ENCODE results near the gene EAF1. TPM values are rescaled to one million over a fixed set of nuclear protein-coding genes. Genes with fewer than 3 reads are reported as not detected.

The EAF1 gene
- total RNA-seq, 6 experiments from 2014 or later: 13.9 to 17.2 (median 15.8) TPM

DNA sequence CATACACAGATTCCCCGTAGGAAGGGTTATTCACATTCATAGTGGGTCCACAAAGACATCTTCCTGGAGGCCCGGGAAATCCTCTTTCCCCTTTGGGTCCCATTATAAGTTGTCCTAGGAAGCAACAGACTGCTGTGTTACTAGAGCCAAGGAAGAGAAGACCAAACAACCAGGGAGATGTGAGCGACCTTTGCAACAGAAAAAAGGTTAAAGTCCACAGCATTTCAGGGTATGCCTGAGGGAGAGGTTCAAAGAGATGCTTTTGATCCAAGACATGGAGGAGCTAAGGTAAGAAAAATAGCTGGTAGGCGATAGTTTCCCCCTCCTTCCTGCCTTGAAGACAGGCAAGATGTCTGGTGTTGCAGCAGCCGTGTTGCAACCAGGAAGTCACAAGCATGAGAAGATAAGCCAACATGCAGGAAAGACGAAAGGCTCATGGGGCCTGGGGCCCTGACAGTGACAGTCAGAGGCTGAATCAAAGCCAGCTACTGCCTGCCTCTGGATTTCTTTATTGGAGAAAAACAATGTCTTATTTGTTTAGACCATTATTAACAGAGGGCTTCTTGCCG, 30.9 kb downstream of the EAF1 start:
- H3K9me3 Mint-ChIP-seq: no peaks in the 10 kb centered on the region
- H3K27ac Mint-ChIP-seq: no peak overlapping the region
- H3K4me3 Mint-ChIP-seq: no peak overlapping the region
- H3K27me3 Mint-ChIP-seq (ENCODE audit: insufficient read depth): peaks cover 13% of the 10 kb centered on the region
- DNase-seq: no peak
- H3K36me3 Mint-ChIP-seq (ENCODE audit: low read depth): no peaks in the 10 kb centered on the region
- H3K4me1 Mint-ChIP-seq (ENCODE audit: low read depth): no peaks in the 10 kb centered on the region
- TF ChIP-seq, protein P1, sequence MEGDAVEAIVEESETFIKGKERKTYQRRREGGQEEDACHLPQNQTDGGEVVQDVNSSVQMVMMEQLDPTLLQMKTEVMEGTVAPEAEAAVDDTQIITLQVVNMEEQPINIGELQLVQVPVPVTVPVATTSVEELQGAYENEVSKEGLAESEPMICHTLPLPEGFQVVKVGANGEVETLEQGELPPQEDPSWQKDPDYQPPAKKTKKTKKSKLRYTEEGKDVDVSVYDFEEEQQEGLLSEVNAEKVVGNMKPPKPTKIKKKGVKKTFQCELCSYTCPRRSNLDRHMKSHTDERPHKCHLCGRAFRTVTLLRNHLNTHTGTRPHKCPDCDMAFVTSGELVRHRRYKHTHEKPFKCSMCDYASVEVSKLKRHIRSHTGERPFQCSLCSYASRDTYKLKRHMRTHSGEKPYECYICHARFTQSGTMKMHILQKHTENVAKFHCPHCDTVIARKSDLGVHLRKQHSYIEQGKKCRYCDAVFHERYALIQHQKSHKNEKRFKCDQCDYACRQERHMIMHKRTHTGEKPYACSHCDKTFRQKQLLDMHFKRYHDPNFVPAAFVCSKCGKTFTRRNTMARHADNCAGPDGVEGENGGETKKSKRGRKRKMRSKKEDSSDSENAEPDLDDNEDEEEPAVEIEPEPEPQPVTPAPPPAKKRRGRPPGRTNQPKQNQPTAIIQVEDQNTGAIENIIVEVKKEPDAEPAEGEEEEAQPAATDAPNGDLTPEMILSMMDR (IDR thresholded peaks at IDR 0.05): no peak

DNA sequence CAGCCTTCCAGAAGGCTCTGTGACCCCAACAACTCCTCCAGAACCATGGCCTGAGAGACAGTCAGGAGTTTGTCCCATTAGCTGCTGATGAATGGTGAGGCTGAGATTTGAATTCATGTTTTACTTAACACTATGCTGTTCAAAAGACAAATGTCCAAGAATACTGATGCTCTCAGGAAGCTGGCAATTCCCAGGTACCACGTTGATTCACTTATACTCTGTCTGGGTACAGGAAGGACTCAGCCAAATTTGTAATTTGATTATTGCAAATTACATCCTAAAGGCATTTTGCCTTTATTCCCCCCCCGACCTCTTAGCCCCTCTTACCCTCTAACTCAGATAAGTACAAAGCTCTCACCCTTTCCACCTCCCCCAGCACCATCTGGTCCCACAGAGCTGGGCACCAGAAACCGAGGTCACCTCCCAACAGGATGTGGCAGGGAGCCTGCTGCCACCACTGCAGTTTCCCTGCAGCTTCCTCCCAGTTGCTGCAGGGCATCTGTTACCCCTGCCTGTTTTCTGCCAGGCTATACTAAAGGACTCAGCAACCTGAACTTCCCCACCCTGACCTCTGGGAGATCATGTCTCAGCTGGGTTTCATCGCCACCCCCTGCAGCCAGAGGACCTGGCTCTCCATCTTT, 33.6 kb downstream of the EAF1 start:
- Mint-ChIP-seq H3K4me3 (no peak overlapping the region), H3K27me3 (ENCODE audit: insufficient read depth) (peaks cover 13% of the 10 kb centered on the region), H3K9me3 (no peaks in the 10 kb centered on the region), H3K4me1 (ENCODE audit: low read depth) (no peaks in the 10 kb centered on the region), H3K27ac (no peak overlapping the region), H3K36me3 (ENCODE audit: low read depth) (no peaks in the 10 kb centered on the region)
- no peak for DNase-seq
- TF ChIP-seq, protein P1 (IDR thresholded peaks at IDR 0.05): no peak

DNA sequence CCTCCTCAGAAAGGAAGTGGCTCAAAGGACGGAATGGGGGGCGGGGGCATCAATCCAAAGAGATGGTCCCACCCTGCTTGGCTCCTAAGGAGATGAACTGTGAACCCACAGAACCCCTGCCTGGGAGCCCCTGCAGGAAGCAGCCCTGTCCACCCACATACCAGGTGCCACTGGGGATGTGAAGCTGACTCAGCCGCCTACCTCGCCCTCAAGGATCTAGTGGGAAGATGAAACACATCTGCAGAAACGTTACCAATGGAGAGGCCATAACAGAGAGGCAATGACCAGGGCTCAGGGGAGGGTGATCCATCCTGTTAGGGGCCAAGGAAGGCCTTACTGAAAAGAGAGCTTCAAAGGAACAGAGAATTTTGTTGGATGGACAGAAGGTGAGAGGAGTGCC, 35.1 kb downstream of the EAF1 start:
- no peaks in the 10 kb centered on the region for H3K4me1 Mint-ChIP-seq (ENCODE audit: low read depth)
- H3K27me3 Mint-ChIP-seq (ENCODE audit: insufficient read depth): peaks cover 8% of the 10 kb centered on the region
- no peak for DNase-seq
- TF ChIP-seq, protein P1 (IDR thresholded peaks at IDR 0.05): no peak
- no peaks in the 10 kb centered on the region for H3K9me3 Mint-ChIP-seq
- no peak overlapping the region for H3K4me3 Mint-ChIP-seq
- no peaks in the 10 kb centered on the region for H3K36me3 Mint-ChIP-seq (ENCODE audit: low read depth)
- H3K27ac Mint-ChIP-seq: no peak overlapping the region

DNA sequence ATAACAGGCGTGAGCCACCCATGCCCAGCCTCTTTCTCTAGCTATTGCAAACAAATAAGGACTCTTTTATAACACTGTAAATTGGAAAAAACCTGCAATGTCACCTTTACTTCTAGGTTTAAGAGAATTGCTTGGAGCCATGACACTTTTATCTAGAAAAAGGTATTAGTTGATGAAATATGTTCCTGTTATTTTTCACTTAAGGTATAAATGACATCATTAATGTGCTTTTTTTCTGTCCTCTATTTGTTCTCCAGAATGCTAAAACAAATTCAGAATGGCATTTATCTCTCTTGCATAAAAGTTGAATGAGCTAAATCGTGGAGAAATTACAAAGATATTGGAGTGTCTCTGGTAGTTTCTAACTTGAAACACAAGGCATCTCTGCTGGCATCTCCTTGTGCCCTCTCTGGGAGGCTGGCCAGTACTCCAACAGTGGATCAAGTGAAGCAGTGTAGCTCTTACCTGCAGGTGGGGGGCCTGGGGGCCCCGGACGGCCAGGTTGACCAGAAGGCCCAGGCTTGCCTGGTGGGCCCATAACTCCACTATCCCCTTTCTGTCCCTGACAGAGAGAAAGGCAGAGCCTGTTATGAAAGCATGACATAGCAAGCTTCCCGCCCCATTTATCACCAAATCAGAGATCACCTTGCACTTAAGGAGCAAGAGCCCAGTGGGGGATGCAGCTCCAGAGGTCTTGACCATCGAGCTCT, 38.6 kb downstream of the EAF1 start:
- Mint-ChIP-seq H3K4me1 (ENCODE audit: low read depth) (no peaks in the 10 kb centered on the region), H3K4me3 (no peak overlapping the region), H3K27ac (no peak overlapping the region), H3K36me3 (ENCODE audit: low read depth) (no peaks in the 10 kb centered on the region), H3K27me3 (ENCODE audit: insufficient read depth) (peaks cover 5% of the 10 kb centered on the region), H3K9me3 (no peaks in the 10 kb centered on the region)
- TF ChIP-seq, protein P1 (IDR thresholded peaks at IDR 0.05): no peak
- no peak for DNase-seq

DNA sequence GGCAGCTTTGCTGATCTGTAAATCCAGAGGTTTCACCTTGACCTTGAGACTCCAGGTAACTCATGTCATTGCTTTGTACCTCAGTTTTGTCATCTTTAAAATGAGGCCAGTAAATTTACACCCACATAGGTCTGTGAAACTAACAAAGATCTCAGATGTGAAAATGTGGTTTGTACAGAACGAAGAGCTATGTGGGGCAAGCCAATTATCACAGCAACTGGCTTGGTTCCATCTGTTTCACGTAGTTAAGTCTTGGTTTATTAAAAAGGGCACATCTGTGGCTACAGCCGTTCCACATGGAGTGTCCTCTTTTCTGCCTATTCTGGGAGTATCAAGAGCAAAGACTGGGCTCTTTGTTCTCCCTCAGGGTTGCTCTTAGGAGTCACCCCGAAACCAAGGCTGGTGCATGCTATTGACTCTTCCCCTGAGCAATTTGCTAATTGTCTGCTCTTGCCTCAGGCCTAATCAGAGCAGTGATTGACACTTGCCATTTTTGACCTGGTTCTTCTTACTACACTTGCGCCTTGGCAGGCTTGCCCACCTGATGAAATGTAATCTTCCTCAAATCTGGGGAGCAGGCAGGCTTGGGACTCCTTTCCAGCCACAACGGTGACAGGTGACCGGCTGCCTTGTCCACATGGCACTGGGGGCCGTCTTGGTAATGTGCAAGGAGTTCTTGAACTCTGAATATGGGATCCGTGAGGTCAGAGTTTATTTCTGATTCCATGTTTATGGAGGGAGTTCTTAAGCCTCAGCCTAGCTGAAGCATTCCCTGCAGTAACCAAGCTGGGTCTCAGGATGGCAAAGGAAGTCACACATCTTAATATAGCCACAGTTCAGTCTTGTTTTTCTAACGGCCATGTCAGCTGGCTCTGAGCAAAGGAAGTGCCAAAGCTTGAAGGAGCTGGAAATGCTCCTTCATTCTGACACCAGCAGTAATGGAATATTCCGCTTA, 40.1 kb downstream of the EAF1 start:
- Mint-ChIP-seq H3K9me3 (no peaks in the 10 kb centered on the region), H3K36me3 (ENCODE audit: low read depth) (no peaks in the 10 kb centered on the region), H3K27me3 (ENCODE audit: insufficient read depth) (peaks cover 12% of the 10 kb centered on the region), H3K4me3 (no peak overlapping the region), H3K27ac (no peak overlapping the region), H3K4me1 (ENCODE audit: low read depth) (no peaks in the 10 kb centered on the region)
- TF ChIP-seq, protein P1 (IDR thresholded peaks at IDR 0.05): no peak
- DNase-seq: no peak

Data from HFFc6 (cell line).